Measurements from ENCODE around the gene CREB3L2. TPM values are rescaled to one million over a fixed set of nuclear protein-coding genes. Genes with fewer than 3 reads are reported as not detected.

The CREB3L2 gene
- total and polyA plus RNA-seq, 11 donors, result 4.0 to 40.6 (median 21.8) TPM

DNA sequence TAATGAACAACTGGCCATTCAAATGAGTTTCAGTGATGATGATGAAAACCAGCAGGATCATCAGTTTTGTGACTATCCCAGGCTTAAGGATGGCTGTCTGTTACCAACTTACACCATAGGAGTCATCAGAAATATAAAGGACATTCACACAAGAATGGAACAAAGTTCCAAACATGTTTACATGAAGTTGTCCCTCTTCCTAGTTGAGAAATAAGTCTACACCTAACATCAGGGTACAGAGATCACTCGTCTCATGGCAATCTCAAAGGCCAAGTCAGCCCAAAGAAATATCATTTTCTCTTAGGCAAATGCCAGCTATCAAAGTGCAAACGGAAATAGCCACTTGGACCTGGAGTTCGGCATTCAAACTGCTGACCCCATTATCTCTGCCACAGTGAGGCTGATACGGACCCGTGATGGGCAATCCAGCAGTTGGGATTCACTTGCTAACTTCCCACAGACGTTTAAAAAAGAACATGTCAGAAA lies 53.0 kb downstream of the CREB3L2 start:
- peaks cover 0 to 61% (median 32%) of the 10 kb centered on the region in 12 donors for H3K4me1 ChIP-seq
- ATAC-seq, result peak in 1 of 4 donors; percentile 21
- no peaks in the 10 kb centered on the region for H3K27me3 ChIP-seq
- intact Hi-C loops (cut with DNase I), result loop anchor here in 1 of 10 donors (10.0 kb wide), 1 partner anchor 46 kb away; no protein-coding TSS in a partner anchor
- no peaks in the 10 kb centered on the region for H3K9me3 ChIP-seq
- no peak for TF ChIP-seq POLR2A (IDR thresholded peaks at IDR 0.05)
- TF ChIP-seq, protein P1, sequence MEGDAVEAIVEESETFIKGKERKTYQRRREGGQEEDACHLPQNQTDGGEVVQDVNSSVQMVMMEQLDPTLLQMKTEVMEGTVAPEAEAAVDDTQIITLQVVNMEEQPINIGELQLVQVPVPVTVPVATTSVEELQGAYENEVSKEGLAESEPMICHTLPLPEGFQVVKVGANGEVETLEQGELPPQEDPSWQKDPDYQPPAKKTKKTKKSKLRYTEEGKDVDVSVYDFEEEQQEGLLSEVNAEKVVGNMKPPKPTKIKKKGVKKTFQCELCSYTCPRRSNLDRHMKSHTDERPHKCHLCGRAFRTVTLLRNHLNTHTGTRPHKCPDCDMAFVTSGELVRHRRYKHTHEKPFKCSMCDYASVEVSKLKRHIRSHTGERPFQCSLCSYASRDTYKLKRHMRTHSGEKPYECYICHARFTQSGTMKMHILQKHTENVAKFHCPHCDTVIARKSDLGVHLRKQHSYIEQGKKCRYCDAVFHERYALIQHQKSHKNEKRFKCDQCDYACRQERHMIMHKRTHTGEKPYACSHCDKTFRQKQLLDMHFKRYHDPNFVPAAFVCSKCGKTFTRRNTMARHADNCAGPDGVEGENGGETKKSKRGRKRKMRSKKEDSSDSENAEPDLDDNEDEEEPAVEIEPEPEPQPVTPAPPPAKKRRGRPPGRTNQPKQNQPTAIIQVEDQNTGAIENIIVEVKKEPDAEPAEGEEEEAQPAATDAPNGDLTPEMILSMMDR (IDR thresholded peaks at IDR 0.05), result no peak
- no peak overlapping the region for H3K4me3 ChIP-seq
- no peaks in the 10 kb centered on the region for H3K36me3 ChIP-seq
- no peak for DNase-seq
- WGBS, 4 donors, result 41 to 55% (median 50%) methylated on average over 6 of the region's 6 CpGs
- peak overlapping the region in 1 of 12 donors; percentile 32 for H3K27ac ChIP-seq

DNA sequence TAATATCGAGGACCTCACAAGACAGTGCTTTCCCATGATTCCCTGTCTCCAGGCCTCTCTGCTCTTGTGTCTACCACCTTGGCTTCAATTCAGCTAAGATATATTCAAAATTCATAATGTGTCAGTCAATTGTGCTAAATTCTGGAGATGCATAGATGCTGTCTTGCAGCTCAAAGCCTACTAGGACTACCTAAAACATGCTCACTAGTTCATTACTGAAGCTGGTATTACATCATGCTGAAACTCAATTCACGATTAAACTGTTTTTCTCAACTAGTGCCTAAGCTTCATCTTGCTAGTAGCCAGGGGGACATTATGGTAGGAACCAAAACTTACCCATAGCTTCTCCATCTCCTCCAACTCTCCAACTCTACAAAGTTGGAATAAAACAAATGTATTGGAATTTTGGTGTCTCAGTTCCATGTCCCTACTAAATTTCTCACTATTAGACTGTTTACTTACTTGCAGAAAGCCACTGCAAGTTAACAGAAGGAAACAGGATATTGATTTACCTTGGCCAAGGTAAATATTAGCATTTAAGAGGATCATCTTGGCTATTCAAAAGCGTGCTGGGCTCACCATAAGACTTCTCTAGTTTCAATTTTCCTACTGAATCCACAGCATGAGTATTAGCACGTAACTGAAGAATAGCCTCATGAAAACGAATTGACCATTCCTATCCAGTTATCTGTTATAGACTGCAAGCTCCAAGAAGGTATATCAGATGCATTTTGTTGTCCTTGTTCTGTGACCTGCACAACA lies 53.6 kb downstream of the CREB3L2 start:
- Histone ChIP-seq H3K27me3 (no peaks in the 10 kb centered on the region), H3K4me1 (peaks cover 0 to 61% (median 33%) of the 10 kb centered on the region in 12 donors), H3K9me3 (no peaks in the 10 kb centered on the region), H3K4me3 (no peak overlapping the region), H3K27ac (peak overlapping the region in 2 of 12 donors; percentile 8 to 32), H3K36me3 (no peaks in the 10 kb centered on the region)
- TF ChIP-seq, protein P1 (IDR thresholded peaks at IDR 0.05), result no peak
- TF ChIP-seq POLR2A (IDR thresholded peaks at IDR 0.05), result no peak
- intact Hi-C loops (cut with DNase I), result loop anchor here in 1 of 10 donors (10.0 kb wide), 1 partner anchor 47 kb away; no protein-coding TSS in a partner anchor
- ATAC-seq (no peak), DNase-seq (no peak)
- whole genome bisulfite sequencing, 4 donors, result 86 to 92% (median 89%) methylated on average over 5 of the region's 5 CpGs

DNA sequence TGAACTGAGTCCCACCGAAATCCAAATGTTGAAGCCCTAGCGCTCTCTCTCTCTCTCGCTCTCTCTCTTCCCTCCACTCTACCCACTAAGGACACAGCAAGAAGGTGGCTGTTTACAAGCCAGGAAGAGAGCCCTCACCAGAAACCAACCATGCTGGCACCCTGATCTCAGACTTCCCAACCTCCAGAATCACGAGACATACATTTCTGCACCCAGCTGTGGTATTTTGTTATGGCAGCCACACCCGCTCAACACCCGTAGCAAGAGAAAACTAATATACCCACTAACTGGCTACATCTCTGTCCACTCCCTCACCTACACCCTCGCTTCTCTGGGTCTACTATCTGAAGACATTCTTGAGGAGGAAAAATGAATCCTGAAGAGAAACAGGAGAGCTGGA lies 54.8 kb downstream of the CREB3L2 start:
- H3K27me3 ChIP-seq, result no peaks in the 10 kb centered on the region
- H3K27ac ChIP-seq, result no peak overlapping the region
- no peak overlapping the region for H3K4me3 ChIP-seq
- no peaks in the 10 kb centered on the region for H3K36me3 ChIP-seq
- no peak for ATAC-seq
- intact Hi-C loops (cut with DNase I), result loop anchor here in 1 of 10 donors (10.0 kb wide), 1 partner anchor 48 kb away; no protein-coding TSS in a partner anchor
- TF ChIP-seq, protein P1 (IDR thresholded peaks at IDR 0.05), result no peak
- no peak for TF ChIP-seq POLR2A (IDR thresholded peaks at IDR 0.05)
- no peaks in the 10 kb centered on the region for H3K9me3 ChIP-seq
- peaks cover 0 to 69% (median 38%) of the 10 kb centered on the region in 12 donors for H3K4me1 ChIP-seq
- WGBS, 4 donors, result 89 to 93% (median 90%) methylated on average over 7 of the region's 7 CpGs
- no peak for DNase-seq

DNA sequence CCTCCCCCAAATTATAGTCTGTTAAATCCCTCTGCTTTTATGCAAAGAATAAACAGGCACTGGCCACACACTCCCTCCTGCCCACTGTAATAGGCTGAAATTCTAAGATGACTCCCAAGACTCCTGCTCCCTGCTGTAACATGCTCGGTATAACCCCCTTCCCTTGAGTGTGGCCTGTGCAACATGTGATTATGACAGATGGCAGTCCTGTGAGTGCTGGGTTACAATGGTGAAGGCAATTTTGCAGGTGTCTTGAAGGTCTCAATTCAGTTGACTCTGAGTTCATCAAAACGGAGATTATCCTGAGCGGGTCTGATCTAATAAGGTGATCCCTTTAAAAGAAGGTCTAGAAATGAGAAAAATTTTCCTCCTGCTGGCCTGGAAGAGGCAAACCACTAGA lies 55.9 kb downstream of the CREB3L2 start:
- 86 to 97% (median 91%) methylated on average over 3 of the region's 3 CpGs for WGBS, 4 donors

More for the DNA sequence above, 55.9 kb downstream of the CREB3L2 start:
- no peak overlapping the region for H3K4me3 ChIP-seq
- intact Hi-C loops (cut with DNase I), result loop anchor here in 1 of 10 donors (10.0 kb wide), 1 partner anchor 49 kb away; no protein-coding TSS in a partner anchor
- H3K27ac ChIP-seq, result no peak overlapping the region
- TF ChIP-seq POLR2A (IDR thresholded peaks at IDR 0.05), result no peak
- TF ChIP-seq, protein P1 (IDR thresholded peaks at IDR 0.05), result no peak
- ATAC-seq (no peak), DNase-seq (no peak)
- H3K27me3 ChIP-seq, result no peaks in the 10 kb centered on the region
- H3K9me3 ChIP-seq, result no peaks in the 10 kb centered on the region
- H3K4me1 ChIP-seq, result peaks cover 0 to 68% (median 43%) of the 10 kb centered on the region in 12 donors
- H3K36me3 ChIP-seq, result no peaks in the 10 kb centered on the region
